Suprapubic skin (tissue), 4 donors: ENCODE results near the gene NME7.

Source experiments
- CTCF ChIP-seq, 2 donors: fragments of 200-600 bp in 1 of 2; fragments of 450-650 bp in 1 of 2; sonication (generic) in 1 of 2; IDR thresholded peaks; one replicate each; pipeline ENCODE4 v1.5.1; 2016 to 2019; ENCODE audit warnings: antibody characterized with exemption in 2 of 2, mild to moderate bottlenecking in 1 of 2, moderate library complexity in 1 of 2
- POLR2A ChIP-seq, 2 donors: fragments of 450-650 bp; IDR thresholded peaks; one replicate each; pipeline ENCODE4 v1.6.1; 2017; ENCODE audit warnings: antibody characterized with exemption in 2 of 2, mild to moderate bottlenecking in 2 of 2, moderate library complexity in 2 of 2
- POLR2AphosphoS5 ChIP-seq, 3 donors: sonication (generic); formaldehyde crosslinking; IDR thresholded peaks; one replicate each; pipeline ENCODE4 v1.6.1; 2017; ENCODE audit warnings: antibody characterized with exemption in 3 of 3

- no peak for TF ChIP-seq POLR2A (IDR thresholded peaks at IDR 0.05)
- no peak for TF ChIP-seq CTCF (IDR thresholded peaks at IDR 0.05)
- TF ChIP-seq POLR2AphosphoS5 (IDR thresholded peaks at IDR 0.05), result no peak
Measured at GRCh38 chr1:169122976-169123375, 244.6 kb downstream of the NME7 start.
